NCI-H446 treated with DMSO at 0.1 percent for 48 hours (cell line): Measurements from ENCODE around the gene PSMC3IP.

Experiments used
- DNase-seq: peaks from one replicate; lab custom pipeline; 2025; lab: John Stamatoyannopoulos, UW

Gene PSMC3IP

DNA sequence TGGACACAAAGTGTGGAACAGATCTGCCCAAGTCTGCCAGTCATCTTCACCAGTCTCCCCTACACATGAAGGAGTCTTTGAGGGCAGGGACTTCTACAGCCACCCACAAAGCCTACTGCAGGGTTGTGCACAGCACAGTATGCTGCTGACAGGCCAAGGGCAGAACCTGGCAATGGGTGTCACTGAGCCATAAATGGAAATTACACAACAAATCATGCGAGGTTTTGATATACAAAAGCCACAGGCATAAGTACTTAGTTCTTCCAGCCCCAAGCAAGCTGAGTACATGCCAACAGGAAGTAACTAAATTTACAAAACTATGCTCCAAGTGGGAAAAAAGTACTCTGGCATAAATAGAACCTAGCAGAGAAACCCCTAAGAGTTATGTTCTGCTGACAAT is 7.8 kb upstream of the PSMC3IP start:
- no peak for DNase-seq

DNA sequence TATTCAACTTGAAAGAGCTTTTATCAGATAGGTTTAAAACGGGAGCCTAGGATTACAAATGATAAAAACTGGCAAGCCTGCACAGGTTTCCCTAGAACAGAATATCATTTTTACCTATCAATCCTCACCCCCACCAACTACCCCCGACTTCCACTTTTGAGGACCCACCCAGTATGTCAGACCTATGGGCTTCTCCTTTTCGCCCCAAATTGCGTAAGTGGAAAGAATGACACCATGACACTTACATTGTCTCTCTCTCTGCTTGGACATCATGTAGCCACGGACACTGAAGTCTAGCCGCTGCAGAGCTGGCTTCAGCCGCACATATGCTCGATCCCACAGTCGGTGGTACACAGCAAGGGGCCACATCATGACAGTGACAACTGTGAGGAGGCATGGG is 7.4 kb upstream of the PSMC3IP start:
- no peak for DNase-seq

DNA sequence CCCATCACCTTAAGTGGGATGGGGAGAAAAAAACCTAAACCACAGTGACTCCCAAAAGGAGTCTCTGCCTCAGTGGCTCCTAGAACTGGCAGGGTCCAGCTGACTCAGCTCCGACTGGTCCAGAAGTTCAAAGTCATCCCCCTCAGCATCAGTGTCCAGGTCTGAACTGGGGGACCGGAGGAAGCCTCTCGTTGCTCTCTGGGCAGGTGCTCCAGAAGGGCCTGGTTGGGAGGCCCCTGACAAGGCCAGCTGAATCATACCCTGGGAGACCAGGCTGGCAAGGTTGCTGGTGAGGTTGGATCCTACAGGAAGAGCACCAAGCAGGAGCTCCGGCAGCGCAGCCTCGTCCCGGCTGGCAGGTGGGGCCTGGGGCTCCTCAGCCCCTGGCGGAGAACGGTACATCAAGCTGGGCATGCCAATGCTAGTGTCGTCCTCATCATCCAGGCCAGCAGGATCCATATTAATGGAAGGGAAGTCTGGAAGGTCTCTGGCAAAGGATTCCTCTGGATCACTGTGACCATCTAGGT is 4.3 kb upstream of the PSMC3IP start:
- no peak for DNase-seq

GRCh38 chr17:42579794-42580551 is 2.4 kb upstream of the PSMC3IP start:
- DNase-seq = no peak

DNA sequence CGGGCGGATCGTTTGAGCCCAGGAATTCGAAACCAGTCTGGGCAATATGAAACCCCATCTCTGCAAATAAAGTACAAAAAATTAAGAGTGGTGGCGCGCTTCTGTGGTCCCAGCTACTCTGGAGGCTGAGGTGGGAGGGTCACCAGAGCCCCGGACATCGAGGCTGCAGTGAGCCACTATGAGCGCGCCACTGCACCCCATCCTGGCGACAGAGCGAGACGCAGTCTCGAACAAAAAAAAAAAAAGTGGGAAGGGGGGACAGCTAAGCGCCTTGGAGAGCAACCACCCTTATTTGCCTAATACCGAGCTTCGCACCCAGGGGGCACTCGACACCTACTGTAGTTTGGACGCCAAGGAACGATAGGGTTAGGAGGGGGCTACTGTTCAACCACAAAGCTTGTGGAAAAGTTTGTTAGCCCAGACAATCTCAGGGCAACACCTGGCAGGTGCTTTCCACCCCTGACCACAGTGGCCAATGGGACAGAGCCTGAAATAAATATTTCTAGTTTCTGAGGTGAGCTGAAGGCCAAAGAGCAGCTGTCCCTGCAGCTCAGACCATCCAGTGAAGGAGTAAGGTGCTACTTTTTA is 847 bp upstream of the PSMC3IP start:
- DNase-seq = peak; percentile 47

DNA sequence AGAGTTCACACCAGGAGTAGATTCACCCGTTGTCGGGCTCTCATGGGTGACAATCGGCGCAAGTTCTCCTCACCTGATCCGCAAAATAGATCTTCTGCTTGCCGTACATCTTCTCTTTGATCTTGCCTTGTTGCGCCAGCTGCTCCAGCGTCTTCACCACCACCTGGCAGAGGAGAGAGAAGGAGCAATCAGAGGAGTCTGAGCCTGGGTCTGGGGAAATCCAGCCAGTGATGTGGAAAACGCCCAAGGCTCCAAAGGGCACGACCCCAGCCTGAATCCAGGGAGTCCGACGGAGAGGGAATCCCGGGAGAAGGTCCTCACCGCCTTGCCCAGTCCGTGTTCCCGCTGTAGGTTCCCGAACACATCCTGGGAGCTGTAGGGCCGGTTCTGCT is 393 bp downstream of the PSMC3IP start:
- no peak for DNase-seq

DNA sequence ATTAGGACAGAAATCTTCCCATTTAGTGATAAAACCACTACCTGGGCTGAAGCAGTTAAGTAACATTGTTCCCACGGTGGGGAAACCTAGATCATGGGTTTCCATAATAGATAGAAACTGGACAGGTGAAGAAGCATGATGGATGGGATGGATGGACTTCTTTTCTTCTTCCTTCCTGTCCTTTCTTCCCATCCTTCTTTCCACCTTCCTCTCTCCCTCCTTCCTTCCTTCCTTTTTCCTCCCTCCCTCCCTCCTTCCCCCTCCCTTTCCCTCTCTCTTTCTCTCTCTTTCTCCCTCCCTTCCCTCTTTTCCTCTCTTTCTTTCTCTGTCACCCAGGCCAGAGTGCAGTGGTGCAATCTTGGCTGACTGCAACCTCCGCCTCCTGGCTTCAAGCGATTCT is 3.1 kb downstream of the PSMC3IP start:
- DNase-seq = no peak

GRCh38 chr17:42573095-42573494 is 4.4 kb downstream of the PSMC3IP start:
- DNase-seq = no peak

- no peak for DNase-seq
Observed at GRCh38 chr17:42571435-42572225, 5.9 kb downstream of the PSMC3IP start.

DNA sequence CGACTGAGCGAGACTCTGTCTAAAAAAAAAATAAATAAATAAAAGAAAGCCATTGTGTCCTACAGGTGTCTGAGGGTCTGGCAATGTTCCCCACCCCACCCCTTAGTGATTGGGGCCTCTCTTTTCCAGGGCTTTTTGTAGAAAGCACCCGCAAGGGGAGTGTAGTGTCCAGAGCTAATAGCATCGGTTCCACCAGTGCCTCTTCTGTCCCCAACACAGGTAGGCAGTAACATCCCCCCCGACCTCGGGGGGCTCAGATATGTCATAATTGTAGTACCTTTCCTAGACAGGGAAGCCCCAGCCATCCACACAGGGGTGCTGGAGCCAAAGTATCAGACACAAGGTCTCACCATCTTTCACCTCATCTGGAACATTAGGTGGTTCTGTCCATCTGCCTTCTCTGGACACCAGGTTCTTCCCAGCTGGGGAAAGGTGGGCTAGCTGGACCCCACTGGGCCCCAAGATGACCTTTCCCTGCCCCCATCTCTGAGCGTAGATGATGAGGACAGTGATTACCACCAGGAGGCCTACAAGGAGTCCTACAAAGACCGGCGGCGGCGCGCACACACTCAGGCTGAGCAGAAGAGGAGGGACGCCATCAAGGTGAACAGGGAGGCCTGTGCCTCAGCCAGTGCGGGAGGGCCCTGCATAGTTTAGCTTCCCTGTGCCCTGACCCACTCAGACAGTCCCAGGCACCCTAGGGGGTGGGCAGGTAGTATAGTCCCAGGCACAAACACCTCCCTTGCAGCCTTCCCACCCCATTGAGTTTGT is 9.0 kb downstream of the PSMC3IP start:
- DNase-seq = no peak

GRCh38 chr17:42566883-42567573 is 10.5 kb downstream of the PSMC3IP start, which contains the start of gene MLX:
TSS of gene MLX (plus strand) at chr17:42567100. CDS start at chr17:42567125, 25 bp downstream.
- peak; percentile 69 for DNase-seq

GRCh38 chr17:42566215-42566882 is 11.2 kb downstream of the PSMC3IP start:
- no peak for DNase-seq

DNA sequence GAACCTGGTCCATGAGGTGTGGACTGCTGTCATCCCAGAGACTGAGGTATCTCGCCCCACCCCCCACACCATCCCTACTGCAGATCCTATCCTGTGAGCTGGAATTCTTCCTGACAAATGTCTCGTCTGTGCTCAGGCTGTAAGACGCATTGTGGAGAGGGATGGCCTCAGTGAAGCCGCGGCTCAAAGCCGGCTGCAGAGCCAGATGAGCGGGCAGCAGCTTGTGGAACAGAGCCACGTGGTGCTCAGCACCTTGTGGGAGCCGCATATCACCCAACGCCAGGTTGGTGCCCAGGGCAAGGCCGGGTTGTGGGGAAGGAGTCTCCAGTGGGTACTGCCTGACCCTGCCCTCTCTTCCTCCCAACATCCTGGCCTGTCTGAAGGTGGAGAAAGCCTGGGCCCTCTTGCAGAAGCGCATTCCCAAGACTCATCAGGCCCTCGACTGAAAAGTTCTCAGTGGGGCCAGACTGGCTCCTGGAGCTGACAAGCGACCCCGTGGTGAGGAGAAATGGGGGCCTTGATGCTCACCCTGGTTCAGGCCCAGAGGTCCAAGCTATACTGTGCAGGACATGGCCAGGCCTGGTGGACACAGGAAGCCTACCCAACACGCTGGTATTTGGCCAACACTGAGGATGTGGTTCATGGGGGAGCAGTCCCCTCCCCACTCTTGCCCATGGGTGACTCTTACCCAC is 11.9 kb downstream of the PSMC3IP start:
- no peak for DNase-seq

- DNase-seq = no peak
Observed at GRCh38 chr17:42564815-42565522, 12.6 kb downstream of the PSMC3IP start.

DNA sequence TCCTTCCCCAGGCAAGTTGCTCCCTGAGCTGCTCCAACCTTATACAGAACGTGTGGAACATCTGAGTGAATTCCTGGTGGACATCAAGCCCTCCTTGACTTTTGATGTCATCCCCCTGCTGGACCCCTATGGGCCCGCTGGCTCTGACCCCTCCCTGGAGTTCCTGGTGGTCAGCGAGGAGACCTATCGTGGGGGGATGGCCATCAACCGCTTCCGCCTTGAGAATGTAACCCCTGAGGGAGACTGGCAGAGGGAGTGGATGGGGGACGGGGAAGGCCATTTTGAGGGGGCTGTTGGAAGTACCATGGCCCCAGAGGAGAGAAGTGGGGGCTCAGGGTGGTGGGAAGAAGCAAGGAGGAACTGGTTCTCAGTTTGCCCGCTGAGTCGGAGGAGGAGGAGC is 13.6 kb downstream of the PSMC3IP start:
- DNase-seq = no peak

- no peak for DNase-seq
Observed at GRCh38 chr17:42563543-42563942, 14.0 kb downstream of the PSMC3IP start.

DNA sequence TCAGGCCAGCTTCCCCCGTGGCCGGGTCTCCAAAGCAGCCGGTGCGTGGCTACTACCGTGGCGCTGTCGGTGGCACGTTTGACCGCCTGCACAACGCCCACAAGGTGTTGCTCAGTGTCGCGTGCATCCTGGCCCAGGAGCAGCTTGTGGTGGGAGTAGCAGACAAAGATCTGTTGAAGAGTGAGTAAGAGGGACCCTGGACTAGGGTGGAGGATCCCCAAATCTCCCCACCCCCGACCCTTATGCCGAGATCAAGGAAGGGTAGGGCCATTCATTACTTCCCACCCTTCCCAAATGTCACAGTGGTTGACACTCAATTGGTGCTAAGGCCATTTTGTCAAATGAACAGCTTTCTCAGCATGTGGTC is 14.4 kb downstream of the PSMC3IP start:
- no peak for DNase-seq

- DNase-seq = no peak
Observed at GRCh38 chr17:42562388-42563142, 15.0 kb downstream of the PSMC3IP start.

DNA sequence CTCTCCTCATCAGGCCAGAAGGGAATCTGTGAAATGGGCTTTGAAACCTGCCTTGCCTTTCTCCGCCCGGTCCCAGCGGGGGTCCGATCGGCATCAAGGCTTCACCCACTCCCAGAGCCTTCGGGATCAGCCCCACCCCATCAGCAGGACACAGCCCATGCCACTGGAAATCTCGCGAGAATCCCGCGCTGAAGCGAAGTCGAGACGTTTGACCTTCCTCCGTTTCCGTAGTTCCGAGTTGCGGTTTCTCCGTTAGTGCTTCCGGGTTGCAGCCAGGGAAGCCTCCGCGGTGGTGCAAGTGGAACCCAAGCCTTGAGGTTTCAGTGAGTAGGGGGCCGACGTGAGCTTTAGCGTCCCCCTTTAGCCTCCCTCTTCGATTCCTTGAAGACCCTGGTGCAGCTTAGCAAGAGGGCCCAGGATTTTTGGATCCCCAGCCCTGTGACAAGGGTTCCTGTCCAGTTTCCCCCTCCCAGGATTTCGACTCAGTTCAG is 15.6 kb downstream of the PSMC3IP start, which contains the start of gene COASY:
Gene COASY, plus strand, starts transcription at position 252 of the 491 bp plus-strand sequence. CDS start 475 bp downstream, outside the sequence.
- peak; percentile 90 for DNase-seq
